Right atrium auricular region (tissue), 2 donors: ENCODE results near the gene FBH1. TPM values are rescaled to one million over a fixed set of nuclear protein-coding genes. Genes with fewer than 3 reads are reported as not detected.

Experiments
- DNase-seq: peaks from one replicate; pipeline ENCODE4 v3.0.0-alpha.2; 2019; ENCODE audit warnings: low spot score
- H3K27ac ChIP-seq, 2 donors: fragments of 200-600 bp; sonication (generic); 1 replicate in 1 of 2; 2 replicates in 1 of 2; pipeline ENCODE4 v1.5.1; 2016 to 2019
- H3K27me3 ChIP-seq, 2 donors: fragments of 200-600 bp; sonication (generic); one replicate each; pipeline versions ENCODE4 v1.5.1 to v1.6.0; 2017 to 2019
- H3K36me3 ChIP-seq: fragments of 200-600 bp; sonication (generic); one replicate; pipeline ENCODE4 v1.5.1; 2016
- H3K4me1 ChIP-seq, 2 donors: fragments of 200-600 bp; sonication (generic); one replicate each; pipeline versions ENCODE4 v1.5.1 to v1.6.0; 2017 to 2019
- H3K4me3 ChIP-seq, 2 donors: fragments of 200-600 bp; sonication (generic); 1 replicate in 1 of 2; 2 replicates in 1 of 2; pipeline ENCODE4 v1.5.1; 2017 to 2019; ENCODE audit warnings: mild to moderate bottlenecking in 1 of 2, moderate library complexity in 1 of 2
- H3K9me3 ChIP-seq, 2 donors: fragments of 200-600 bp; sonication (generic); one replicate each; pipeline ENCODE4 v1.5.1; 2019
- total RNA-seq, 2 donors: library from RNA; depleted of rRNA; stranded (reverse); fragments of >200 nt; gene quantifications; one replicate each; pipeline ENCODE4 v1.1.0, GENCODE V29; 2016
- TF ChIP-seq, protein P1 (sequence below), 2 donors: fragments of 200-600 bp; sonication (generic); IDR thresholded peaks; one replicate each; pipeline ENCODE4 v1.5.1; 2019; ENCODE audit warnings: antibody characterized with exemption in 2 of 2

The FBH1 gene
- total RNA-seq, 2 donors from 2014 or later: 68.7 to 93.4 TPM

GRCh38 chr10:5888843-5889623, 1.0 kb upstream of the FBH1 start:
- H3K27ac ChIP-seq: peak overlapping the region; percentile 86 to 88
- H3K4me3 ChIP-seq: peak overlapping the region; percentile 83 to 86
- no peak for DNase-seq
- H3K36me3 ChIP-seq: peaks cover 16% of the 10 kb centered on the region
- H3K9me3 ChIP-seq: no peaks in the 10 kb centered on the region
- TF ChIP-seq, protein P1, sequence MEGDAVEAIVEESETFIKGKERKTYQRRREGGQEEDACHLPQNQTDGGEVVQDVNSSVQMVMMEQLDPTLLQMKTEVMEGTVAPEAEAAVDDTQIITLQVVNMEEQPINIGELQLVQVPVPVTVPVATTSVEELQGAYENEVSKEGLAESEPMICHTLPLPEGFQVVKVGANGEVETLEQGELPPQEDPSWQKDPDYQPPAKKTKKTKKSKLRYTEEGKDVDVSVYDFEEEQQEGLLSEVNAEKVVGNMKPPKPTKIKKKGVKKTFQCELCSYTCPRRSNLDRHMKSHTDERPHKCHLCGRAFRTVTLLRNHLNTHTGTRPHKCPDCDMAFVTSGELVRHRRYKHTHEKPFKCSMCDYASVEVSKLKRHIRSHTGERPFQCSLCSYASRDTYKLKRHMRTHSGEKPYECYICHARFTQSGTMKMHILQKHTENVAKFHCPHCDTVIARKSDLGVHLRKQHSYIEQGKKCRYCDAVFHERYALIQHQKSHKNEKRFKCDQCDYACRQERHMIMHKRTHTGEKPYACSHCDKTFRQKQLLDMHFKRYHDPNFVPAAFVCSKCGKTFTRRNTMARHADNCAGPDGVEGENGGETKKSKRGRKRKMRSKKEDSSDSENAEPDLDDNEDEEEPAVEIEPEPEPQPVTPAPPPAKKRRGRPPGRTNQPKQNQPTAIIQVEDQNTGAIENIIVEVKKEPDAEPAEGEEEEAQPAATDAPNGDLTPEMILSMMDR (IDR thresholded peaks at IDR 0.05): no peak
- peaks cover 0 to 48% of the 10 kb centered on the region in 2 donors for H3K4me1 ChIP-seq
- H3K27me3 ChIP-seq: no peaks in the 10 kb centered on the region

GRCh38 chr10:5890452-5890915, 441 bp downstream of the FBH1 start:
- H3K9me3 ChIP-seq: no peaks in the 10 kb centered on the region
- no peak for DNase-seq
- peak overlapping the region; percentile 86 to 87 for H3K27ac ChIP-seq
- peak overlapping the region; percentile 59 to 86 for H3K4me3 ChIP-seq
- H3K4me1 ChIP-seq: peaks cover 0 to 56% of the 10 kb centered on the region in 2 donors
- no peaks in the 10 kb centered on the region for H3K27me3 ChIP-seq
- TF ChIP-seq, protein P1 (IDR thresholded peaks at IDR 0.05): no peak
- H3K36me3 ChIP-seq: peaks cover 13% of the 10 kb centered on the region

DNA sequence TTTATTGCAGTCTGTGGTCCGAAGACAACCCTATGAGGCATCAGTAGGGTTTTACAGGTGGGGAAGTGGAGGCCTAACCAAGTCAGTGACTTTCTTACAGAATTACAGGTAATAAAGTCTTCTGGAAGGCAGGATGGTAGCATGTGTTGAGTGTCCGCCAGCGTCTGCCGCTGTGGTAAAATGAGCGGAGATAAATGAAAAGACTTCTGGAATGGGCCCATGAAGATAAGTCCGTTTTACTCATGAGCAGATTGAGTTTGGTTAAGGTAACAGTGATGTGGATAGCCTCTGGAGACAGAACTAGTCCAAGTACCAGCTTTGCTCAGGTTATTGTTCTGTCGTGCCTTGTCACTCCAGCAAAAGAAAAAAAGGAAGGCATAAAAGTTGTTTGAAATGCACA, 966 bp downstream of the FBH1 start:
- H3K27ac ChIP-seq: peak overlapping the region; percentile 86 to 87
- peak overlapping the region; percentile 59 to 86 for H3K4me3 ChIP-seq
- peaks cover 0 to 61% of the 10 kb centered on the region in 2 donors for H3K4me1 ChIP-seq
- DNase-seq: no peak
- no peaks in the 10 kb centered on the region for H3K9me3 ChIP-seq
- H3K27me3 ChIP-seq: no peaks in the 10 kb centered on the region
- TF ChIP-seq, protein P1 (IDR thresholded peaks at IDR 0.05): no peak
- peaks cover 8% of the 10 kb centered on the region for H3K36me3 ChIP-seq

GRCh38 chr10:5892007-5892406, 2.0 kb downstream of the FBH1 start:
- peak overlapping the region; percentile 57 to 87 for H3K27ac ChIP-seq
- no peak overlapping the region for H3K4me3 ChIP-seq
- H3K4me1 ChIP-seq: peaks cover 0 to 69% of the 10 kb centered on the region in 2 donors
- no peak for DNase-seq
- TF ChIP-seq, protein P1 (IDR thresholded peaks at IDR 0.05): no peak
- no peaks in the 10 kb centered on the region for H3K9me3 ChIP-seq
- no peaks in the 10 kb centered on the region for H3K27me3 ChIP-seq
- peaks cover 5% of the 10 kb centered on the region for H3K36me3 ChIP-seq

DNA sequence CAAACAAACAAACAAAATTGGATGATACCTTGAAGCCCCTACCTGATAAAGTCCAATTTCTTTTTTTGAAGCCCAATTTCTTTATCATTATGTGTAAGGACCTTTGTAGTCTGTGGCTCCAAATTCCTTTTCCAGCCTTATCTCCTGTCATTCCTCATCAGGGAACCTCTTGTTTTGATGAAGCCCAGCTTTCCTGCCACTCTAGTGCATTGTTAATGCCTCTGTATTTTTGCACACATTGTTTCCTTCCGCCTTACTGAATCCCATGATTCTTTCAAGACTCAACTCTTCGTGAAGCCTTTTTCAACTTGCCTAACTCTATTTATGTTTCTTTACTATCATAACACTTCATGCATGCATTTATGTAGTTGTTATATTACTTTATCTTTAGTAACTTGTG, 3.3 kb downstream of the FBH1 start:
- Histone ChIP-seq H3K9me3 (peaks cover 0 to 5% of the 10 kb centered on the region in 2 donors), H3K4me1 (peaks cover 0 to 74% of the 10 kb centered on the region in 2 donors), H3K36me3 (peaks cover 5% of the 10 kb centered on the region), H3K4me3 (no peak overlapping the region), H3K27ac (peak overlapping the region; percentile 57 to 87), H3K27me3 (no peaks in the 10 kb centered on the region)
- TF ChIP-seq, protein P1 (IDR thresholded peaks at IDR 0.05): no peak
- DNase-seq: no peak
